ENCODE data around the gene MS4A7. TPM values are rescaled to one million over a fixed set of nuclear protein-coding genes. Genes with fewer than 3 reads are reported as not detected.

MS4A7 gene
- total and polyA plus RNA-seq, 11 donors: 2.7 to 57.1 (median 8.3) TPM

DNA sequence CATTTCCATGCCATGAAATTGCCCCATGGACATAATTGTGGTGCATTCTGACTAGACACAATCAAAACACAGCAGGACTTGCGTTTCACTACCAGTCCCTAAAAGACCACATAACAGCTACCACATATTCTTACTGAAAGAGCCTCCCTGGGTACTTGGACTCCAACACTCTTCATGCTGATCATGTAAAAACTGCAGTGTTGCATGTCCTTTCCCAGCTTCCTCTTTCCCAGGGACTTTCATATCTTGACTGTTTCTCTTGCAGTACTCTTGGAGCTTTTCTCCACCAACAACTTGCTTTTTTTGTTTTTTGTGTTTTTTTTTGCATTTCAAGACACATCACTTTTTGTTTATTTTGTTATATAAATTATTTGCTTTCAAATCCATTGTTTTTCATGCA, 28.3 kb upstream of the MS4A7 start:
- WGBS, 4 donors: 70 to 96% (median 76%) methylated on average over 1 of the region's 1 CpG
- Histone ChIP-seq H3K4me3 (no peak overlapping the region), H3K4me1 (peaks cover 0 to 4% (median 0%) of the 10 kb centered on the region in 12 donors), H3K9me3 (peaks cover 0 to 6% (median 0%) of the 10 kb centered on the region in 12 donors), H3K36me3 (no peaks in the 10 kb centered on the region), H3K27me3 (no peaks in the 10 kb centered on the region), H3K27ac (peak overlapping the region in 1 of 12 donors; percentile 44)
- no peak for TF ChIP-seq POLR2A (IDR thresholded peaks at IDR 0.05)
- TF ChIP-seq, protein P1, sequence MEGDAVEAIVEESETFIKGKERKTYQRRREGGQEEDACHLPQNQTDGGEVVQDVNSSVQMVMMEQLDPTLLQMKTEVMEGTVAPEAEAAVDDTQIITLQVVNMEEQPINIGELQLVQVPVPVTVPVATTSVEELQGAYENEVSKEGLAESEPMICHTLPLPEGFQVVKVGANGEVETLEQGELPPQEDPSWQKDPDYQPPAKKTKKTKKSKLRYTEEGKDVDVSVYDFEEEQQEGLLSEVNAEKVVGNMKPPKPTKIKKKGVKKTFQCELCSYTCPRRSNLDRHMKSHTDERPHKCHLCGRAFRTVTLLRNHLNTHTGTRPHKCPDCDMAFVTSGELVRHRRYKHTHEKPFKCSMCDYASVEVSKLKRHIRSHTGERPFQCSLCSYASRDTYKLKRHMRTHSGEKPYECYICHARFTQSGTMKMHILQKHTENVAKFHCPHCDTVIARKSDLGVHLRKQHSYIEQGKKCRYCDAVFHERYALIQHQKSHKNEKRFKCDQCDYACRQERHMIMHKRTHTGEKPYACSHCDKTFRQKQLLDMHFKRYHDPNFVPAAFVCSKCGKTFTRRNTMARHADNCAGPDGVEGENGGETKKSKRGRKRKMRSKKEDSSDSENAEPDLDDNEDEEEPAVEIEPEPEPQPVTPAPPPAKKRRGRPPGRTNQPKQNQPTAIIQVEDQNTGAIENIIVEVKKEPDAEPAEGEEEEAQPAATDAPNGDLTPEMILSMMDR (IDR thresholded peaks at IDR 0.05): no peak
- no peak for ATAC-seq
- DNase-seq: no peak
- intact Hi-C loops (cut with DNase I): no loop called here

DNA sequence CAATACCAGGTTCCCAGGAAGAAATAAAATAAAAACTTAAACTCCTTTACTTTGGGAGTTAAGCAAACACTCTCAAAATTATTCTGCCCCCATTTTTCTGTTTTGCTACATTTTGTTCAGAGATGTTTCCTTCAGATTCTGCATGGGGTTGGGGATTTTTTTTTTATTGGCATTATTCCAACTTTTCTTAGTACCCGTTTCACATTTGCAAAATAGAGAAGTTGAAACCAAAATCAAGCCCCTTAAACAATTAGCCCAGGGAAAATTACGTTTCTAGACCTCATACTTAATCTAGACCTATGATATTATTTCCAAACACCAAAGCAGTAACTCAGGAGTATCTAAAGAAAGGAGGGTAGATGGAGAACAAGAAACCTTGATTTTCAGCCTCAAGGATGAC, 20.6 kb upstream of the MS4A7 start:
- Histone ChIP-seq H3K36me3 (no peaks in the 10 kb centered on the region), H3K9me3 (peaks cover 0 to 19% (median 0%) of the 10 kb centered on the region in 12 donors), H3K27me3 (no peaks in the 10 kb centered on the region), H3K4me1 (peaks cover 0 to 9% (median 0%) of the 10 kb centered on the region in 12 donors), H3K4me3 (no peak overlapping the region), H3K27ac (no peak overlapping the region)
- WGBS, 4 donors: 24 to 34% (median 31%) methylated on average over 2 of the region's 2 CpGs
- DNase-seq: no peak
- ATAC-seq: no peak
- TF ChIP-seq, protein P1 (IDR thresholded peaks at IDR 0.05): no peak
- TF ChIP-seq POLR2A (IDR thresholded peaks at IDR 0.05): no peak
- intact Hi-C loops (cut with DNase I): no loop called here

DNA sequence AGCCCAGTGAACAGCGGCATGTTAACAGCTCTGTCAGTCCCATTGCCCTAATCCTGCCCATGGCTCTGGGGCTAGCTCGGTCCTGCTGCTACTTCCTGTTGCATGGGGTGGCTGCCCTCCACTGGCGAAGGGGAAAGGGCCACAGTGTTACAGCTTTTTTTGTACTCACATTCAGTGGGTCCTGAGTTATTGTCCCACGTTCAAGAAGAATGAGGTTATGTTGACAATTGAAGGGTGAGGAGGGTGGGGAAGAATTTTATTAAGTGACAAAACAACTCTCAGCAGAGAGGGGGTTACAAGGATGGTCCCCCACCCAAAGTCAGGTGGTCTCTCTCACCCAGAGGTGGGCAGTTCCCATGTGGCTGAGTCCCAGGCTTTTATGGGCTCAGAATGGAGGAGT, 17.7 kb upstream of the MS4A7 start:
- TF ChIP-seq POLR2A (IDR thresholded peaks at IDR 0.05): no peak
- WGBS, 4 donors: 54 to 84% (median 77%) methylated on average over 4 of the region's 4 CpGs
- H3K9me3 ChIP-seq: peaks cover 0 to 15% (median 0%) of the 10 kb centered on the region in 12 donors
- H3K27me3 ChIP-seq: peaks cover 0 to 11% (median 0%) of the 10 kb centered on the region in 9 donors
- H3K4me1 ChIP-seq: peaks cover 0 to 20% (median 0%) of the 10 kb centered on the region in 12 donors
- DNase-seq (no peak), ATAC-seq (no peak)
- intact Hi-C loops (cut with DNase I): loop anchor here in 6 of 10 donors (5.0 kb wide), 2 partner anchors 127 to 257 kb away; no protein-coding TSS in a partner anchor
- no peak overlapping the region for H3K27ac ChIP-seq
- no peak overlapping the region for H3K4me3 ChIP-seq
- H3K36me3 ChIP-seq: no peaks in the 10 kb centered on the region

DNA sequence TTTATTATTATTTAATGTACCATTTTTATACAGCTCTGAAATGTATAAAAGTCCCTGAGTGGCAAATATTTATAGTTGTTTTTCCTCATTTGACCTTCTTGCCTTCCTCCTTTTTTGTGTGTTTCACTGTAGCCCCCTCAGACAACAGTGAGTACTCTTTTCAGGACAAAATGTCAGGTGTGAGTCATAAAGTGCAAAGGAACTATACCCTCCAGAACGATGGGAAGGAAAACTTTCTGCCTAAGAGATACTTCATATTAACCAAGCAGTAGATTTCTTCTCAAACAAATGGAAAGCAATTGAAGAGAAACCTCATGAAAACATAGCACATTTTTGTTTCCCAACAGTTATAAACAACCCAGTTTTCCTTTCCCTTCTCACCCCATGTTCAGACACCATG, 16.1 kb upstream of the MS4A7 start:
- no peak for DNase-seq
- no peaks in the 10 kb centered on the region for H3K36me3 ChIP-seq
- intact Hi-C loops (cut with DNase I): loop anchor here in 9 of 10 donors (2.0 to 5.0 kb wide), 3 partner anchors 125 to 257 kb away; no protein-coding TSS in a partner anchor
- H3K27me3 ChIP-seq: peaks cover 0 to 11% (median 0%) of the 10 kb centered on the region in 9 donors
- 38 to 53% (median 48%) methylated on average over 1 of the region's 1 CpG for WGBS, 4 donors
- no peak for ATAC-seq
- H3K27ac ChIP-seq: peak overlapping the region in 1 of 12 donors; percentile 46
- no peak for TF ChIP-seq POLR2A (IDR thresholded peaks at IDR 0.05)
- TF ChIP-seq, protein P1 (IDR thresholded peaks at IDR 0.05): no peak
- H3K9me3 ChIP-seq: peaks cover 0 to 15% (median 0%) of the 10 kb centered on the region in 12 donors
- peaks cover 0 to 20% (median 0%) of the 10 kb centered on the region in 12 donors for H3K4me1 ChIP-seq
- H3K4me3 ChIP-seq: no peak overlapping the region
